GM20431 (cell line): Measurements from ENCODE around the gene NDFIP2.

Experiments used
- in situ Hi-C: fragments of 300-500 bp; cut with MseI, MboI; formaldehyde crosslinking; loops from one replicate; pipeline ENCODE4 v1.15.0; 2020; ENCODE audit warnings: low sequenced_read_pairs; ENCODE audit not compliant: unreplicated experiment

Gene NDFIP2

DNA sequence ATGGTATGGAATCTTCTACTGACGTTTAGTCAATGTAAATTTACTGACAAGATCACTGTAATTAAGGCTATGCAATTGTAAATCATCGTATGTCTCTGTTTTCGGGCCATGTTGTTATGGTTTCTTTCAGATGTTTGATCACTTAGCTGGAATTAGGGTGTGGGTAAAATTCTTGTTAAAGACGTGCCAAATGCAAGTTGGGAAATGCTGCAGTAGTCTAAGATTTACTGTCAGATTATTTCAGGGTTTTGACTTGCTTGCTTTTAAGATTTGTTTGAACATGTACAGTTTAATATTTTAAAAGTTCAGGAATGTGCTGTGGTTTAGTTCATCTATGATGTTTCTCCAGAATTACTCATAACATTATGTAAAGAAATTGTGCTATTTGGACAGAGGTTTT, 10.8 kb downstream of the NDFIP2 start:
- in situ Hi-C loops: no loop called here

DNA sequence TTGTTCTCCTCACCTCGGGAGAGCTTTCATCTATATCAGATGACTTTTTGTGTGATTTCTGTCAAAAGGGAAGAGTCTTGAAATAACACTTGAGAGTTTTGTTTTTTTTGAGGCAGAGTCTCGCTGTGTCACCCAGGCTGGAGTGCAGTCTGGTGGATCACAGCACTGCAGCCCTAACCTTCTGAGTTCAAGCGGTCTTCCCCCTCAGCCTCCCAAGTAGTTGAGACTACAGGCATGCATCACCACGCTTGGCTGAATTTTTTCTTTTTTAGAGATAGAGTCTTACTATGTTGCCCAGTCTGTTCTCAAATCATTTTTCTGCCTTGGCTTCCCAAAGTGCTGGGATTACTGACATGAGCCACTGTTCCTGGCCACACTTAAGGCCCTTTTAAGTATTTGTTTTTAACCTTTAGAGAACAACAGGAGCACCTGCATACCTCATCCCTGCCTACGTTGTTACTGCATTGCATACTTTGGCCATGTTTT, 11.4 kb downstream of the NDFIP2 start:
- in situ Hi-C loops: no loop called here

DNA sequence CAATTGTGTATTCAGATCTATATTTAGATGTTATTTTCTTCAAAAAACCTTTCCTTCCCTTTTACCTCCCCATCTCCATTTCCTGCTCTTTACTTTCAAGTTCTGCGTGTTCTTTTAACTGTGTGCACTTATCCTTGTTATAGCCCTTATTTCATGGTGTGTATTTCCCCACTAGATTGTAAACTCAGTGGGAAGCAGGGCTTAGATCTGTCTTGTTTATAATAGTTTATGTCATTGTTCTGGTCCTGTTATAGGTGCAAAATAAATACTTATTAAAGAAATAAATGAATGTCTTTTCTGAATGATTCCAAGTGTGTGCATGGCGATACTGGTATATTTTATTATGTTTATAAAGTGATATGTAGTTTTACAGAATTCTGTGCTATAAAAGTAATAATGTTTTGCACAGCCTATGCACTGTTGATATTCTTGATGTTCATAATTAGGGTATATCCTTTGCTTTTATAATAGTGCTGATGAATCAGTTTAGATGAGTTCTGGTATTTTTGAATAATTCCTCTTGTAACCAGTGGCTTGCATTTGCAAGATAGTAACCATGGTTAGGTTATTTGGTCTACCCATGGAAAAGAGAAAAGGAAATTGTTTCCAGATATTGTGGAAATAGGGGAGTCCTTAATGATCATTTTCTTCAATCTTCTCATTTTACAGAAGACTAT, 12.1 kb downstream of the NDFIP2 start:
- in situ Hi-C loops: no loop called here

DNA sequence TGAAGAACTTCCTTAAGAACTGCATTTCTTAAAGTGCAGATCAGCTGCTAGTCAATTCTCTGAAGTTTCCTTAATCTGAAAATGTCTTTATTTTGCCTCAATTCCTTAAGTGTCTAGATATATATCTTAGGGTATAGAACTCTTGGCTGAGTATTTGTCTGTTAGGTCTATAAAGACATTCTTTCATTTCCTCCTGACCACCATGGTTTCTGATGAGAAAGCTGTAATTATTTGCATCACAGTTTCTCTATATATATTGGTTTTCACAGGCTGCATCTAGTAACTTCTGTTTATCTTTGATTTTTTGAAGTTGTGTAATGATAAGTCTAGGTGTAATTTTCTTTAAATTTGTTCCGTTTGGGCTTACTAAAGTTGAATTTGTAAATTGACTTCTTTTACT, 15.2 kb downstream of the NDFIP2 start:
- in situ Hi-C loops: no loop called here

DNA sequence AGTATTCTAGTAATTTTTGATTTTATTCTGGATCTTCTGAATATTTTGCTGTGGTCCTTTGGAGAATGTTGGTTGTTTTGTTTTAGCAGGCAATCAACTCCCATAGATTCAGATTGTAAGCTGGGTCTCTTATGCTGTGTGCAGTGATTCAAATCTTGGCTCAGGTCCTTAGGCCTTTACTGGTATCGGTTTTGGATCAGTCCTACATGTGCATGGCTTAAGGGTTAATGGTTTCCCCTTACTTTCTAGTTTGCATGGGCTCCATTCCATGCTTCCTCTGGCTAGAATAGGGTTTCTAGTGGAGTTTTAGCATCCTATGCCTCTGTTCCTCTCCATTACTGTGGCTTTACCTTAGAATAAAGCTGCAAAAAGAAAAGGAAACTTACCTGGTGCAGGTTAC, 16.1 kb downstream of the NDFIP2 start:
- in situ Hi-C loops: no loop called here

DNA sequence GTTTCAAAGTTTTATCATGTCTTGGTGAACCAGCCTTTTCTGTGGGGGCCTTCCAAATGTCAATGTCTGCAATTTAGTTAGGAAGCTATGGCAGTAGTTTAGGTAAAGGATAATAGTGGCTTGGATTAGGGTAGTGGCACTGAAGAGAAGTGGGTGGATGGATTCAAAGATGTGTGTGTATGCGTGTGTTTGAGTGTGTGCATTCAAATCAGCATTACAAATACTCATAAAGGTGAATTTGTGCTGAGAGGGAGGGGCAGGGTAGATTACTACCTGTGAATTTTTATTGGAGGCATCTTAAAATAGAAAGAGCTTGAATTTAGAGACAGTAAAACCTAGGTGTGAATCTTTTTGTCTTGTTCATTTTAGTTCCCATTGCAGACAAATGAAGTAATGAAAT, 16.9 kb downstream of the NDFIP2 start:
- in situ Hi-C loops: no loop called here

DNA sequence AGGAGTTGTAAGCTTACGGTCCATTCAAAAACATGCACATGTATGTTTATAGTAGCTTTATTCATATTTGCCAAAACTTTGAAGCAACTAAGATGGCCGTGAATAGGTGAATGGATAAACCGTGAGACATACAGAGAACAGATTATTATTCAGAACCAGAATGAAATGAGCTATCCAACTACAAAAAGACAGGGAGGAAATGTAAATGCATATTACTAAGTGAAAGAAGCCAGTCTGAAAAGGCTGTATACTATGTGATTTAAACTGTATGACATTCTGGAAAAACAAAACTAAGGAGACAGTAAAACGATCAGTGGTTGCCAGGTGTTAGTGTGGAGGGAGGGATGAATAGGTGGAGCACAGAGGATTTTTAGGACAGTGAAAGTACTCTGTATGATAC, 19.9 kb downstream of the NDFIP2 start:
- in situ Hi-C loops: no loop called here

DNA sequence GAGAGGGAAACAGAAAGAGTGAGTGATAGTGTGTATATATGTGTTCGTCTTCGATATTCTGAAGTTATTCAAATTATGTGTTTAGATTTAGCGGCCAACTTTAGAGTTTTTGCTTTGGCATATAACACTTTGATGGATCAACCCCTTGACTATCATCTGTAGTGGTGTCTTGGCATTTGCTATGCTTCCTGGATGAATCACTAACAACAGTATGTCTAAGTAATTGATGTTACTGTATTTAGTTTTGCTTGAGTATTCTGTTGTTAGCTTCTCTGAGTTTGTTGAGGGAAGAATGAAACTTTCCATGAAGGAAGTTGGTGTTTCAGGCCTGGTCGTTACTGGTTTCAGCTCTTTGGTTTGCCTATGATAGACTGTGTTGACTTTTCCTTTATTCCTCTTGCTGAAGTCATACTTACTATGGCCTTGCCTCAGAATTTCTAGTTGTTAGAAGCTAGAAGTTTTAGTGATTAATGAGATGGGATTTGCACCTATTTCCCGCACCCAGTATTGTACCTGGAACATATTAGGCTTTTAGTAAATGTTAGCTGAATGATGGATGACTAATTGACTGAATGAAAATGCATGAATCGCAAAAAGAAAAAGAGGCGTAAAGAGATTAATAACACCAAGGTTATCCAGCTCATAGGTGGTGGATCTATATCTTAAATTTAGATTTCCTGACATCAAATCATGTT, 20.7 kb downstream of the NDFIP2 start:
- in situ Hi-C loops: no loop called here

DNA sequence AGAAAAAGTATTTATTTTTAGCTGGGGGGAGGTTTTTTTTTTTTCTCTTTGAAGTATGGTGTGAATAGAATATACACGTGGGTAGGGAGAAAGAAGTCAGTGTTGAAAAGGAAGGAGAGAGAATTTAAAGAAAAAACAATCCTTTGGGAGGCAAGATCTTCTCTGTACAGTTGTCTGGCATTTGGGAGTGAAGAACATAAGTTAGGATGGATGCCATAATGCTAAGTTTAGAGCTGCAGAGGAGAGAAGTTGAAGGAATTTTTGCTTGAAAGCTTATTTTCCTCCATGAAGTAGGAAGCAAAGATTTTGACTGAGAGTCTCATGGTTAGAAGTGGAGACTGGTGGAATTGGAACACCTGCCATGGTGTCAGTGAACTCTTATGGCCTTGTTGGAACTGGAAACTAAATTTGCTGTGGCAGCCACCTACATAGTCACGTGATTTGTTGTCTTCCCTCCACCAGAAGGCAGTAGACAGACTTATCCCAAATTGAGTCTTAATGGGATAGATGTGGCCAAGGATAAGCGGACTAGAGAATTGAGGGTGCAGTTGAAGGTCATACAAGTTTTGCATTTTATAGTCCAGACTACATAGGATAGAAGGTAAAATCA, 22.0 kb downstream of the NDFIP2 start:
- in situ Hi-C loops: no loop called here

DNA sequence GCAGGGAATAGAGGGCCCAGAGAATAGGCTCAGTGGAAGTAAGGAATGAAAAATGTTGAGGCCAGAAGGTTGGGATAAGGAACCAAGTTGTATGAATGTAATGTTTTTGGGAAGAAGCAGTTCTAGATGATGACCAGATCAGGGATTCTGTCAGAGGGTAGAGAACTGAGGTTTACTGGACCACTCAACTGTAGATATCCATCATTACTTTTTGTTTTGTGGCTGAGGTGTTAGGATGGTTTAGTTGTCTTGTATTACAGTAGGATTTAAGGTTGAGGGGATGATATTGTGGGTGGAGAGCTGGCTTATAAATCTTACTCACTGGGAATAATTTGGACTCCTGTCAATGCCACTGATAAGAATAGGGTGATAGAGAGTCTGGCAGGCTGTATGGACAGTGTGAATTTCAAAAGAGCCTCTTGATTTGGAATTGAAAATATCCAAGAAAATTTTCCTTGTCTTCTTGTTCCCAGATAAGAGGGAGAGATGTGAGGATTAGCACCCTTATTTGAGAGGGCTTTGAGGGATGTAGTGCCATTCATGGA, 22.6 kb downstream of the NDFIP2 start:
- in situ Hi-C loops: no loop called here

DNA sequence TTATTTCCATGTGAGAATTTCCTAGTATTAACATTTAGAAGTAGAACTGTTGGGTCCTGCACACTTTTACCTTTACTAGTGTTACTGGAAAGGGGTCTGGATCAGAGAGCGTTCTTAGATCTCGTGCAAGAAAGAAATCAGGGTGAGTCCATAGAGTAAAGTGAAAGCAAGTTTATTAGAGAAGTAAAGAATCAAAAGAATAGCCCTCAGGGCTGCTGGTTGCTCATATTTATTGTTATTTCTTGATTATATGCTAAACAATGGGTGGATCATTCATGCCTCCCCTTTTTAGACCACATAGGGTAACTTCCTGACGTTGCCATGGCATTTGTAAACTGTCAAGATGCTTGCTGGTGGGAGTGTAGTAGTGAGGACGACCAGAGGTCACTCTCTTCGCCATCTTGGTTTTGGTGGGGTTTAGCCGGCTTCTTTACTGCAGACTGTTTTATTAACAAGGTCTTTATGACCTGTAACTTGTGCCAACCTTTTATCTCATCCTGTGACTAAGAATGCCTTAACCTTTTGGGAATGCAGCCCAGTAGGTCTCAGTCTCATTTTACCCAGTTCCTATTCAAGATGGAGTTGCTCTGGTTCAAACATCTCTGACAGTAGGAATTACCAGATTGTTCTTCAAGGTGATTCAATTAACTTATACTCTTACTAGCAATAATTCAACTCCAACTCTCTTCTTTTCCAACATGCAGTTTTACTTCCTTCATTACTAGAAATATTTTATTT, 27.4 kb downstream of the NDFIP2 start:
- in situ Hi-C loops: no loop called here

DNA sequence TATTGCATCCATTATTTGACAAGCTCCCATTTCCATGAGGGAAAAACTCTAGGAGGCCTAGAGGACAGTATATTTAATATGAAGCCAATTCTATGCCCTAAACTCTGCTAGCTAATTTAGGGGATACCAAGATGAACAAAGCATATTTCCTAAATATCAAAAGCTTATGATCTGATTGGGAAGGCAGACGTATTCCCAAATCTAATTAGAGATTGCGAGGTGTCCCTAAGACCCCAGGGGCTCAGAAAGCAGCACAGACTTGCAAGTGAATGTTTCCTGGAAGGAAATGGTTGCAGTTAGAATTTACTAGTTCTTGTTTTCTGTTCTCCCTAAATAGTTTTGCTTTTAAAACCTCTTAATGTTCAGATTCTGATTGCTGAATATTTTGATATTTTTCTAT, 30.7 kb downstream of the NDFIP2 start:
- in situ Hi-C loops: no loop called here

DNA sequence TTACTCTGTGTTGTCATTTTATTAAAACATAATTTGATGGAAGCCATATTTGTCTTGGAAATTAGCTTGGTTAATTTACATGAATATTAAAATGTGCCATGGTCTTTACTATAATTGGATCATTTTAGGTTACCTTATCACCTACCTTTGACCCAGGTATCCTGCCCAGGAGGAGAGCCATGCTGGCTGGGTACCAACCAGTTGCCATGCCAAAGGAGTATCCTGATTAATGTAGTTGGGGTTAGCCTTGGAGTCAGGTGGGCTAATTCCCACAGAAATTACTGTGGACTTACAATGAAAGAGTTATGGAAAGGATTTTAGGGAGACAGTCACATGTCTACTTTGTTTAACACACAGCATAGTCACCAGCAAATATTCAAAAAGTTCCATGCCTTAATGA, 32.0 kb downstream of the NDFIP2 start:
- in situ Hi-C loops: no loop called here

DNA sequence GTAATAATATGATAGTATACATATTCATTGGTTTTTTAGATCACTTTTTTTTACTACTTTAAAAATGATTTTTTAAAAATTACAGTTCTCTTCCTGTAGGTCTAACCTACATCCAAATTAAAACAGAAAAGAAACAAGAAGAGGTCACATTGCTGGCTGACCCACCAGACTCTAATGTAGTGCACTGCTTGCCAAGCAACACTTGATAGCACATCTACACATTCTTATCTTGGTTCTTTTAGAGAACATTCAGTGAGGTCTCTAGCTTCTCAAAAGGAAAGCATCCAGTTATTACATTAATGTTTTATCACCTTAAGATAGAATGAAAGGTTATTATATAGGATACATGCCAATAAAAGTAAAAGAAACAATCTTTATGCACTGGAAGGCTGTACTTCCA, 35.6 kb downstream of the NDFIP2 start:
- in situ Hi-C loops: no loop called here

DNA sequence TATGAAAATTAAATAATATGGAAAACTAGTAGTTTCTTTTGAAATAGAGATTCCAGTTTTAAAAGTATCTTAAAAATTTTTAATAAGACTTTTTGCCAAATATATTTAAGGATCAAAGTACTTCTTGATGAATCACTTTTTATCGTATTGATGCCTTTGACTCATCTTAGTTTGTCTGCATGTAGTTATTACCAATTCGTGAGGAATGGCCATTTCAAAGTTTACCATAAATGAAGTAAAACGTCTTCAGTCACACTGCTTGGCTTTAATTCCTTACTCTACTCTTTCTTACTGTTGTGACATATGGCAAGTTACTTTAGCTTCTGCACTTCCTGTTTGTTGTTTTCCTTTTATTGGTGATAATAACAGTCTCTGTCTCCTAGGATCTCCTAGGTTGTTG, 38.3 kb downstream of the NDFIP2 start:
- in situ Hi-C loops: no loop called here

DNA sequence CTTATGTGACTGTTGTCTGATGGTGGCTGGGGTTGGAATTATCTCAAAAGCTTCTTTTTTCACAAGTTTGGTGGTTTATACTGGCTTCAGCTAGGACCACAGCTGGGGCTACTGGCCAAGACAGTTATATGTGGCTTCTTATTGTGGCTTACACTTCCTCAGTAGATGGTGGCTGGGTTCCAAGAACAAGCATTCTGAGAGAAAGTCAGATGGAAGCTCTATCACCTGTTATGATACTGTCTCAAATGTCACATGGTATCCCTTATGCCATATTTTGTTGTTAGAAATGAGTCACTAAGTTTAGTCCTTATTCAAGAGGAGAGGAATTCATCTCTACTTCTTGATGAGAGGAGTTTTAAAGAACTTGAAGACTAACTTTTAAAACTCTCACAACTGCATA, 41.6 kb downstream of the NDFIP2 start:
- in situ Hi-C loops: no loop called here

DNA sequence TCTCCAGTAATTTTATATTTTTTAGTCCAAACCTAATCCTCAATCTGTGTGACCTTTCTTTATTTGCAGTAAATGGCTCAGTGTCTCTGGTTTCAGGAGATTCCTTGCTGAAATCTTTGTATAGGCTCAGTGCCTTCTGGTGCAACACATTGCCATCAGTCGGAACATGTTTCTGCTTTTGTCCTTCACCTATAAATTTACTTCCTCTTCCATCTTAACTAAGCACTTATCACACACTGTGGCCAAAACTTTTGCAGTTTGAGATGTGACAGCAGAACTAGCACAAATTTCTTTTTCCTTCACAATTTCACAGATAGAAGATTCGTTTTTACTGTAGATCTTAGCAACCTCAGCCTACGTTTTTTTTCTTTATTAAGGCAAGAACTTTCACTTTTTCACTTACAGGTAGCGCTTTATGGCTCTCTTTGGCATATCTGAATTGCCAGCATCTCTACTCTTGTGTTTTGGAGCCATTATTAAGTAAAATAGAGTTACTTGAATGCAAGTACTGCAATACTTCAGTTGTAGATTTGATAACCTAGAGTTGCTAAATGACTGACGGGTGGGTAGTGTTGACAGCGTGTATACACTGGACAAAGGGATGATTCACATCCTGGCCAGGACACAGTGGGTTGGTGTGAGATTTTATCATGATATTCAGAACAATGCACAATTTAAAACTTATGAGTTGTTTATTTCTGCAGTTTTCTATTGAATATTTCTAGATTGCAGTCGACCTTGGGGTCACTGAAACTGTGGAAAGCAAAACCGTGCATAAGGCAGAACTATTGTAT, 44.3 kb downstream of the NDFIP2 start:
- in situ Hi-C loops: no loop called here

DNA sequence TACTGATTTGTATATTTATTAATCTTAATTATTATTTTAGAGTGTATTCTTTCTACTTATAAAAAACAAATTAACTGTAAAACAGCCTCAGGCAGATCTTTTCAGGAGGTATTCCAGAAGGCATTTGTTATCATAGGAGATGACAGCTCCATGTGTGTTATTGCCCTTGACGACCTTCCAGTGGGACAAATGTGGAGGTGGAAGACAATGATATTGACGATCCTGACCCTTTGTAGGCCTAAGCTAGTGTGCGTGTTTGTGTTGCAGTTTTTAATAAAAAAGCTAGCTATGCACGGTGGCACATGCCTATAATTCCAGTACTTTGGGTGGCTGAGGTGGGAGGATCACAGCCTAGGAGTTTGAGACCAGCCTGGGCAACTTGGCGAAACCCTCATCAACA, 46.7 kb downstream of the NDFIP2 start:
- in situ Hi-C loops: no loop called here

DNA sequence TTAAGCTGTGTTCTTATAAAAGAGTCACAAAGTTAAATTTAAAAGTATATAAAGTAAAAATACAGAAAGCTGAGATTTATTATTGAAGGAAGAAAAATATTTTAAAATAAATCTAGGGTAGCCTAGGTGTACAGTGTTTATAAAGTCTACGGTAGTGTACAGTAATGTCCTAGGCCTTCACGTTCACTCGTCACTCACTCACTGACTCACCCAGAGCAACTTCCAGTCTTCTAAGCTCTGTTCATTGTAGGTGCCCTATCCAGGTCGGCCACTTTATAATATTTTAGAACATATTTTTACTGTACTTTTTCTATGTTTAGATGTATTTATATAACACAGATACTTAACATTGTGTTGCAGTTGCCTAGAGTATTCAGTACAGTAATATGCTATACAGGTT, 47.4 kb downstream of the NDFIP2 start:
- in situ Hi-C loops: no loop called here

DNA sequence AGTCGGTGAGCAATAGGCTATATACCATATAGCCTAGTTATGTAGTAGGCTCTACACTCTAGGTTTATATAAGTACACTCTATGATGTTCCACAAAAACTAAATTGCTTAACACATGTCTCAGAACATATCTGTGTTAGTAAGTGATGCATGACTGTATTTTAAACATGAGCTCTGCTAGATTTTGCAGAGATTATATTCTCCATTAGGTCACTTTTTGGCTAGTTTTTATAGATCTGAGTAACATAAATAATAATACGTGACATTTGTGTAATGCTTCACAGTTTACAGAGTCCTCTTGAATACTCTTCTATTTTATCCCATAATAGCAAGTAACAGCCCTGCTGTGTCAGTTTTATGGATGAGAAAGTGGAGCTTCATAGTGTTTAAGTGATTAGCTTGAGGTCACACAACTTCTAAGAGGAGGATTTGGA, 47.8 kb downstream of the NDFIP2 start:
- in situ Hi-C loops: no loop called here
